GM18502 (cell line): ENCODE data around the gene C16orf74.

Experiments used
- ATAC-seq: cut with Tn5 transposase; IDR thresholded peaks from one replicate; pipeline ENCODE4 v1.9.1; 2021; ENCODE audit warnings: mild to moderate bottlenecking; ENCODE audit not compliant: unreplicated experiment, poor library complexity

C16orf74 gene

GRCh38 chr16:85679870-85680269, 71.0 kb downstream of the C16orf74 start:
- ATAC-seq = no peak

DNA sequence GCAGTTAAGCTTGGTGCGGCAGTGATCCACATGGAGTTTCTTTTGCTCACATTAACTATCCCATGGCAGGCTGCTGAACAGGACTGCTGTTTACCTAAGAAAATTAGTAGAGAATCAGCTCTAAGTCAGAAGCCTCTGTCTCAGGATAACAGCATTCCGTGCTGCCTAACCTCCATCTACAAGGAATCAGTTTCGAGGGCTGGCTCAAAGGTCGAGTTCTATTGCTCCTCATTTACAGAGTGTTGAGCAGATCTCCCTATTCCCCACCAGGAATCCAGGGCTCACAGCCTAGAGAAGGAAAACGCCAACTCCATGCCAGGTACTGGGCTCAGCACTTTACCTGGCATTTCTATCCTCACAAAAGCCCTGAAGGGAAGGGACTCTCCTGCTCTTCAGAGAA, 72.1 kb downstream of the C16orf74 start:
- no peak for ATAC-seq

- no peak for ATAC-seq
These were observed 72.9 kb downstream of the C16orf74 start for GRCh38 chr16:85678016-85678415.

GRCh38 chr16:85677383-85677967, 73.4 kb downstream of the C16orf74 start:
- no peak for ATAC-seq

DNA sequence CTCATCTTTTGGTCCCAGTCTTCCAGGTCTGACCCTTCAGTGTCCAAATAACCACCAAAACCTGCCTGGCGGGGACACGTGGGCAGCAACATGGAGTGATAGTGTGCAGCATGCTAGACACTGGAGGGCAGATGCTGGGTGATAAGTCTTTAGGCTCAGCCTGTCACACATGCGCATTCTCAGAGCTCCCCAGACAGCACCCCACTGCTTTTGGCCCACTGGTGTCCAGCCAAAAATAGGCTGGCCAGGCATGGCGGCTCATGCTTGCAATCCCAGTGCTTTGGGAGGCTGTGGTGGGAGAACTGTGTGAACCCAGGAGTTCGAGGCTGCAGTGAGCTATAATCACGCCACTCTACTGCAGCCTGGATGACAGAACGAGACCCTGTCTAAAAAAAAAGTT, 74.4 kb downstream of the C16orf74 start:
- no peak for ATAC-seq

GRCh38 chr16:85675251-85675874, 75.5 kb downstream of the C16orf74 start:
- no peak for ATAC-seq

- no peak for ATAC-seq
These were observed 76.1 kb downstream of the C16orf74 start for GRCh38 chr16:85674828-85675227.

DNA sequence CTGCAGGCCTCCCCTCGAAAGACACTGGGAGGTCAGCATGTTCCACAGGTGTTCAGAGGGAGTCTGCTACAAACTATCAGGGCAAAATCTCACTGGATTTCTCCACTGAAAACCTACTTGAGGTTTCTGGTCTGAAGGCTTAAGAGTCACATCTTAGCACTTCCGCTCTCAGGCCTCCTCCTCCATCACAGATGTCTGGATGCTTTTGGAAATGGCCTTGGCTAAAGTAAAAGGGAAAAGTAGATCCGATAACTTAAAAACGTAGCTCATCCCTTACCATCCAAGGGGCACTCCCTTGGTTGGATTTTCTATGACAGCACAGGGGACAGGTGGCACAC, 76.5 kb downstream of the C16orf74 start:
- no peak for ATAC-seq

GRCh38 chr16:85673529-85674417, 77.1 kb downstream of the C16orf74 start:
- ATAC-seq = no peak

DNA sequence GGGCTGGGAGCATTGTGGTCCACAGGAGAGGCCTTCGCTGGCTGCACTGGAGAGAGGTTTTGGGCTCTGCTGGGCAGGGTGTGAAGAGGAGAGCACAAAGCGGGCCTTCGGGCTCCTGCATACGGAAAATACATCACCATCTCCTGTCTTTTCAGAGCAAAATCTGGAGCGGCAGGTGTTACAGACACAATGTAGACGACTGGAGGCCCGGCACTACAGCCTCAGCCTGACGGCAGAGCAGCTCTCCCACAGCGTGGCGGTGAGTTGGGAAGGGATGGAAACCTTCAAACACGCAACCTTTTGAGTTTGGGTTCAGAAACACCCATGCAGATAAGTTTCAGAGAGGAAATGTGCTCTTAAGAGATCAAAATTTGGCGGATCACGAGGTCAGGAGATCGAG, 80.1 kb downstream of the C16orf74 start:
- no peak for ATAC-seq

DNA sequence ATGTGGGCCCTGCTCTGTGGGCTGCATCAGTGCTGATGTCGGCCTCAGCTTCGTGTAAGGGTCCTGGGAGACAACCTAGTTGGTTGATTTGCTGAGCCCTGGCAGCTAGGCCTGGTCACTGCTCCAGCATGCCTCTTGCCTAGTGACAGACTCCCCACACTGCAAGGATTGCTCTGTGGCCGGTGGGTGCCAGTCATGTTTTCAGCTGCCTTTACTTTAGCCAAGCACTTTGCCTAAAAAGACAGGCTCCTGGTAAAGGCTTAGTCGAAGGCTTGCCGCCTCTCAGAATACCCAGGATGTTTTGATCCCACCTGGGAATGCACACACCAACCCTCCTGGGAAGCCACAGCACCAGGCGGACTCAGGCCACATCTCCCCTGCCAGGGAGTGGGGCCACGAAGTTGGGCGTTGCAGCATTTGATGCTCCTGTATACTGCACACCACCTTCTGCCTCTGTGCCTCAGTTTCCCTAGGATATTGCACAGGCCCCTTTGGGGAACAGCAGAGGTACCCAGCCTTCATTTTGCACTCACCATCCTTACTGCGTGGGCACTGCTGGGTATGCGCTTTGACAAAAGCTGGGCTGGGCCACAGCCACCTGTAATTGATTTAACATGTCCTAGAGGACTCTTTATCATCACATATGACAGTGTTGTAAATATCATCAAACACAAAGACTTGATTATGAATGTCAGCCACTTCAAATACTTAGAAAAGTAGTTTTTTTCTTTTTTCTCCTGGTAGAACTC, 82.0 kb downstream of the C16orf74 start:
- ATAC-seq = no peak

GRCh38 chr16:85667841-85668413, 83.0 kb downstream of the C16orf74 start:
- ATAC-seq = no peak

DNA sequence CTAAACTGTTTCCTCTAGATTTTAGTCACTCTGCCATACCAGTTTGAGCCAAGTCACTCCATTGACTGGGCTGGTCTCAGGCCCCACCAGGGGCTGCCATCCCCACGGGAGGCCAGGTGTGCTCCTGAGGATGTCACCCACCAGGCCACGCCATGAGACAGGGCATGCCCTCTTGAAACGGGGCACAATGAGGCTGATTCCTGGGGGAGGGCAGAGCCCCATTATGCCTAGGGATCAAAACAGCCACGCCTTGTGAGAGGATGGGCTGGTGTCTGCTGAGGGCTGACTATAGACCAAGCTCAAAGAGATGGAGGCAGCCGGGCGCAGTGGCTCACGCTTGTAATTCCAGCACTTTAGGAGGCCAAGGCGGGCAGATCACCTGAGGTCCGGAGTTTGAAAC, 83.6 kb downstream of the C16orf74 start:
- ATAC-seq = no peak

DNA sequence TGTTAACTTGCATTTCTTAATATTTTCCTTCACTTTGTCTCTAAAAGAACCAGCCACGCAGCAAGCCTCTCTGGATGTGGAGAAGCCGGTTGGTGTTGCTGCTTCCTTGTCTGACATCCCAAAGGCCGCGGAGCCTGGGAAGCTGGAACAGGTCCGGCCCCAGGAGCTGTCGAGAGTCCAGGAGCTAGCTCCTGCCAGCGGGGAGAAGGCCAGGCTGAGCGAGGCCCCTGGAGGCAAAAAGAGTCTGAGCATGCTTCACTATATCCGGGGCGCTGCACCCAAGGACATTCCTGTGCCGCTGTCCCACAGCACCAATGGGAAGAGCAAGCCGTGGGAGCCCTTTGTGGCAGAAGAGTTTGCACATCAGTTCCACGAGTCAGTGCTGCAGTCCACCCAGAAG, 85.0 kb downstream of the C16orf74 start:
- ATAC-seq = no peak

- ATAC-seq = no peak
These were observed 85.5 kb downstream of the C16orf74 start for GRCh38 chr16:85665373-85665740.

DNA sequence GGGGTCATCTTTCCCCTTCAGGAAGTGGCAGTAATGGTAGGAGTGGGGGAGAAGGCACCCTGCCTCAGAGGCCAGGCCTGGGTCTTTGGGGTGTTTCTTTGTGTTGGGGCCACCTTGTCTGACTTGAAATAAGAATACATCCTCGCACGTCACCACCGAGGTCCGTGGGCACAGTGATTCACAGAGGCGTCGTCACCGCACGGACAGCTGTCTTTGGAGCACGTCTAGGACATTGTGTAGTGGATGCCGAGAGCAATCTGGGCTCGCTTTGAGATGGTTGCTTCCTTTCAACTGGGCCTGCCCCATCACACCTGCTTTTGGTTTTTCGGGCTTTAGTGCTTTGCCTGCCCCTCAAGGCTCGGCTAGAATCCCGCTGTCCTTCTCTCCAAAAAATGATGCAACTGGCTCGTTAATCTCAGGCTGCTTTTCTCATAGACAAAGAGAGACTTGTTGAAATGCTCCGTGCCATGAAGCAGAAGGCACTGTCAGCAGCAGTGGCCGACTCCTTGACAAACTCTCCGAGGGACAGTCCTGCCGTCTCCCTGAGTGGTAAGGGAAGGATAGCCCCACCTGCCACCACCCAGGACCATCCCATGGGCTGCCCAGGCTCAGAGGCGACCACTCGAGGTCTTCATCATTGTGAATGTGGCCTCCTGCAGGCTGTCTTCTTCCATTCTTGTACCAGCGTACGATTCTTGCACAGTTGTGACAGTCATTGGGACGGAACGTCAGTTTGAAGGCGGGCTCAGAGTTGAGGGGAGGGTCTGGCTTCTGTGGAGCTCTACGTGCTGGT, 86.1 kb downstream of the C16orf74 start:
- ATAC-seq = no peak

- no peak for ATAC-seq
These were observed 87.0 kb downstream of the C16orf74 start for GRCh38 chr16:85663891-85664321.

DNA sequence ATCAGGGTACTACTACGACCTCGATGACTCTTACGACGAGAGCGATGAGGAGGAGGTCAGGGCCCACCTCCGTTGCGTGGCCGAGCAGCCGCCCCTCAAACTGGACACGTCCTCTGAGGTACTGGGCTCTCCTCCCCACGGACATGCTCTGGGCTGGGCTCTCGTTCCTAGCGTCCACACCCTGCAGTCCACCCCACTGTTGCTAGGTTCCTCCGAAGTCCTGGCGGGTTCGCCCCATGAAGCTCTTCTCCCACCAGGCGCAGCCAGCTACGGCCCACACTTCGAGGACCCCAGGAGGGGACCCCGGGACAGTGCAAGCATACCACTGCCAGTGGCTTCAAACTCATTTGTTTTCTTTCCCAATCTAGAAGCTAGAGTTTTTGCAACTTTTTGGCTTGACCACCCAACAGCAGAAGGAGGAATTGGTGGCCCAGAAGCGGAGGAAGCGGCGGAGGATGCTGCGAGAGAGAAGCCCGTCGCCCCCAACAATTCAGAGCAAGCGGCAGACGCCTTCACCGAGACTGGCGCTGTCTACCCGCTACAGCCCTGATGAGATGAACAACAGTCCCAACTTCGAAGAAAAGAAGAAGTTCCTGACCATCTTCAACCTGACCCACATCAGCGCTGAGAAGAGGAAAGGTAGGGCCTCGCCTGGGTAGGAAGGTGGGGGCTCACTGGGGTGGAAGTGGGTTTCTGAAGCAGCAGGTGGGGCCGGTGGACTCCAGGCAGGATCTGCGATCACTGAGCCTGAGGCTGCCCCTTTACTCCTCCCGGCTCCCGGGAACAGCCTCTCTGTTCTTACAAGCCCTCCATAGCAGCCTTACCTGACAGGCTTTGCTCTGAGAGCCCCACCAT, 87.7 kb downstream of the C16orf74 start:
- no peak for ATAC-seq

GRCh38 chr16:85662482-85662812, 88.4 kb downstream of the C16orf74 start:
- ATAC-seq = no peak
